Measurements from ENCODE around the gene LBHD2. TPM values are rescaled to one million over a fixed set of nuclear protein-coding genes. Genes with fewer than 3 reads are reported as not detected.
A peak's percentile ranks its signal among the peaks of the same experiment; 100 is the strongest.
"Not testable (repeated sequence)": the region's sequence is repeated elsewhere in the genome, so short reads cannot be mapped to it uniquely, and the experiment has no call there.

Gene LBHD2
- total RNA-seq, 1 donor from 2014 or later = not detected

- DNase-seq = no peak
- intact Hi-C loops (cut with DNase I) = no loop called here
- no peaks in the 10 kb centered on the region for H3K9me3 ChIP-seq
- no peak overlapping the region for H3K4me3 ChIP-seq
- no peaks in the 10 kb centered on the region for H3K27me3 ChIP-seq
- peaks cover 67% of the 10 kb centered on the region for H3K4me1 ChIP-seq
- H3K27ac ChIP-seq = peak overlapping the region; percentile 94
- no peak for TF ChIP-seq CTCF (IDR thresholded peaks at IDR 0.05)
- ATAC-seq = peak; percentile 31
- no peaks in the 10 kb centered on the region for H3K36me3 ChIP-seq
These were observed 34.1 kb downstream of the LBHD2 start for GRCh38 chr14:103118018-103118662.

- H3K27me3 ChIP-seq = no peaks in the 10 kb centered on the region
- ATAC-seq = peak; percentile 77
- peak overlapping the region; percentile 94 for H3K27ac ChIP-seq
- no peak overlapping the region for H3K4me3 ChIP-seq
- H3K9me3 ChIP-seq = no peaks in the 10 kb centered on the region
- H3K4me1 ChIP-seq = peaks cover 67% of the 10 kb centered on the region
- DNase-seq = peak; percentile 93
- no peaks in the 10 kb centered on the region for H3K36me3 ChIP-seq
- intact Hi-C loops (cut with DNase I) = no loop called here
- no peak for TF ChIP-seq CTCF (IDR thresholded peaks at IDR 0.05)
These were observed 34.8 kb downstream of the LBHD2 start for GRCh38 chr14:103118663-103119404.

- H3K4me3 ChIP-seq; intact Hi-C loops (cut with DNase I); H3K9me3 ChIP-seq; ATAC-seq; H3K27me3 ChIP-seq; DNase-seq; H3K36me3 ChIP-seq: not testable (repeated sequence)
- Histone ChIP-seq H3K4me1 (peaks cover 71% of the 10 kb centered on the region), H3K27ac (peak overlapping the region; percentile 94)
These were observed 35.5 kb downstream of the LBHD2 start for GRCh38 chr14:103119527-103119926.

- Histone ChIP-seq H3K36me3 (no peaks in the 10 kb centered on the region), H3K4me3 (peak overlapping the region; percentile 66), H3K9me3 (no peaks in the 10 kb centered on the region), H3K27me3 (no peaks in the 10 kb centered on the region), H3K27ac (peak overlapping the region; percentile 94), H3K4me1 (peaks cover 80% of the 10 kb centered on the region)
- no peak for TF ChIP-seq CTCF (IDR thresholded peaks at IDR 0.05)
- peak; percentile 49 for ATAC-seq
- intact Hi-C loops (cut with DNase I) = no loop called here
- DNase-seq = peak; percentile 85
These were observed 37.3 kb downstream of the LBHD2 start for GRCh38 chr14:103121121-103121845.

GRCh38 chr14:103121846-103122584, 38.0 kb downstream of the LBHD2 start:
- Histone ChIP-seq H3K27me3 (no peaks in the 10 kb centered on the region), H3K4me3 (peak overlapping the region; percentile 66), H3K27ac (peak overlapping the region; percentile 94), H3K36me3 (no peaks in the 10 kb centered on the region), H3K4me1 (peaks cover 85% of the 10 kb centered on the region), H3K9me3 (no peaks in the 10 kb centered on the region)
- DNase-seq (peak; percentile 89), ATAC-seq (peak; percentile 3)
- intact Hi-C loops (cut with DNase I) = no loop called here
- no peak for TF ChIP-seq CTCF (IDR thresholded peaks at IDR 0.05)

Data from upper lobe of right lung (tissue), 1 donor.